Measurements from ENCODE around the gene FRMD8. TPM values are rescaled to one million over a fixed set of nuclear protein-coding genes. Genes with fewer than 3 reads are reported as not detected.
"Not testable (repeated sequence)": the region's sequence is repeated elsewhere in the genome, so short reads cannot be mapped to it uniquely, and the experiment has no call there.

FRMD8 gene
- total and polyA plus RNA-seq, 4 experiments from 2014 or later: 44.1 to 71.2 (median 62.3) TPM

DNA sequence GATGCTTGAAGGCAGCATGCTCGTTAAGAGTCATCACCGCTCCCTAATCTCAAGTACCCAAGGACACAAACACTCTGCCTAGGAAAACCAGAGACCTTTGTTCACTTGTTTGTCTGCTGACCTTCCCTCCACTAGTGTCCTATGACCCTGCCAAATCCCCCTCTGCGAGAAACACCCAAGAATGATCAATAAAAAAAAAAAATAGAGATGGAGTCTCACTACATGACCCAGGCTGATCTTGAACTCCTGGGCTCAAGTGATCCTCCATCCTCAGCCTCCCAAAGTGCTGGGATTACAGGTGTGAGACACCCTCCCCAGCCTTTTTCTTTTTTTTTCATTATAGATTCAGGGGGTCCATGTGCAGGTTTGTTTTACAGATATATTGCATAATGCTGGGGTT, 65.8 kb downstream of the FRMD8 start:
- H3K4me3 Mint-ChIP-seq; H3K27me3 Mint-ChIP-seq; H3K9me3 Mint-ChIP-seq; H3K27ac Mint-ChIP-seq; DNase-seq; H3K27me3 ChIP-seq (ENCODE audit: insufficient read depth, low read length); H3K36me3 Mint-ChIP-seq; H3K36me3 ChIP-seq (ENCODE audit: insufficient read depth, low read length); H3K9me3 ChIP-seq (ENCODE audit: control insufficient read depth in 1 of 2, low read length in 2 of 2); H3K4me3 ChIP-seq (ENCODE audit: low read length in 2 of 2); H3K27ac ChIP-seq (ENCODE audit: low read depth, low read length); CTCF ChIA-PET (ENCODE audit: partially characterized antibody); intact Hi-C loops (cut with micrococcal nuclease): not testable (repeated sequence)
- POLR2A ChIA-PET (ENCODE audit: partially characterized antibody): interaction anchor here (1.0 to 1.1 kb wide), 3 partner anchors 28 to 65 kb away, joined by 3 read pairs; partner anchors contain the start of gene FRMD8
- peaks cover 12% of the 10 kb centered on the region for H3K4me1 ChIP-seq (ENCODE audit: insufficient read depth, low read length)
- peaks cover 13 to 34% (median 16%) of the 10 kb centered on the region in 4 donors for H3K4me1 Mint-ChIP-seq

DNA sequence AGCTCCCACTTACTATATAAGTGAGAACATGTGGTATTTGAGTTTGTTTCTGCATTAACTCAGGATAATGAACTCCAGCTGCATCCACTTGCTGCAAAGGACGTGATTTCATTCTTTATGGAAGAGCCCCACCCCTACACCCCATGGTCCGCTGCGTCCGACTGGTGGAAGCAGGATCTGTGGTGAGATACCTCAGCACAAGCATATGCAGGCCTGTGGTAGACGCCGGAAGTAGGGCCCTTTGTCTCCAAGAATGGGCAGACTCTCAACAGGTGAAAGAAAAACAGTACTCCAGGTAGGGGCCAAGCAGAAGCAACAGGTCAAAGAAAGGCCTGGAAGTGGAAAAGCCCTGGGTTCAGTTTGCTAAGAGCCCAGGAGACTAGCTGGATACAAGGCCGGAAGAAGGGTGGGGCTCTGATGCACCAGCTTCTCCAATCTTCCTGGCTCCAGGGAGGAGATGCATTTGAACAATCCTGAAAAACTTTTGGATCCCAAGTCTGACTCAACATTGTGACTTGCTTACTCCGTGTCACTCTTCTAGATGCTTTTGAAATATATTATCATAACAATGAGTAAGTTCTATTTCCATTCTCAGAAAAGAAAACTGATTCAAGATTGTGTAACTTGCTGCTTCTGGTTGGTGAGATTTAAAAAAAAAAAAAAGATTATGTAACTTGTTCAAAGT, 66.5 kb downstream of the FRMD8 start:
- no peaks in the 10 kb centered on the region for H3K27me3 Mint-ChIP-seq
- H3K4me1 Mint-ChIP-seq: peaks cover 13 to 34% (median 16%) of the 10 kb centered on the region in 4 donors
- DNase-seq: no peak
- Histone ChIP-seq H3K27ac (ENCODE audit: low read depth, low read length) (no peak overlapping the region), H3K27me3 (ENCODE audit: insufficient read depth, low read length) (no peaks in the 10 kb centered on the region), H3K4me3 (ENCODE audit: low read length in 2 of 2) (no peak overlapping the region), H3K36me3 (ENCODE audit: insufficient read depth, low read length) (no peaks in the 10 kb centered on the region), H3K4me1 (ENCODE audit: insufficient read depth, low read length) (peaks cover 12% of the 10 kb centered on the region), H3K9me3 (ENCODE audit: control insufficient read depth in 1 of 2, low read length in 2 of 2) (no peaks in the 10 kb centered on the region)
- H3K36me3 Mint-ChIP-seq: no peaks in the 10 kb centered on the region
- CTCF ChIA-PET (ENCODE audit: partially characterized antibody): no interaction called here
- peaks cover 0 to 2% (median 0%) of the 10 kb centered on the region in 8 donors for H3K9me3 Mint-ChIP-seq
- H3K4me3 Mint-ChIP-seq: peak overlapping the region in 1 of 8 donors; percentile 40
- H3K27ac Mint-ChIP-seq: peak overlapping the region in 5 of 7 donors; percentile 15 to 52 (median 41)
- intact Hi-C loops (cut with micrococcal nuclease): no loop called here
- POLR2A ChIA-PET (ENCODE audit: partially characterized antibody): interaction anchor here (1.0 to 1.1 kb wide), 3 partner anchors 29 to 66 kb away, joined by 3 read pairs; partner anchors contain the start of gene FRMD8

DNA sequence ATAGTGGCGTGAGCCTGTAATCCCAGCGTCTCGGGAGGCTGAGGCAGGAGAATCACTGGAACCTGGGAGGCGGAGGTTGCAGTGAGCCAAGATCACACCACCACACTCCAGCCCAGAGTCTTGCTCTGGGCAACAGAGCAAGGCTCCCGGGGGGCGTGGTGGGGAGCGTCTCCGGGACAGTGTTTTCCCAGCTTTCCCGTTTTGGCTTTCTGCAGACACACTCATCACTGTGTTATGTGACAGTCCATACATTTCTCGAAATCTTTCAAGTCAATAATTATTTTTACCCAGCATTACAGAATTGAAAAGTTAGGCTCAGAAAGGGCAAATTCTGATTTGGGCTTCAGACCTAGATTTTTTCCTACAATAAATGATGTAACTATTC, 67.9 kb downstream of the FRMD8 start:
- peaks cover 13 to 34% (median 16%) of the 10 kb centered on the region in 4 donors for H3K4me1 Mint-ChIP-seq
- DNase-seq: no peak
- peak overlapping the region; percentile 85 to 91 (median 88) for H3K4me3 Mint-ChIP-seq
- Histone ChIP-seq H3K4me1 (ENCODE audit: insufficient read depth, low read length) (peaks cover 12% of the 10 kb centered on the region), H3K4me3 (ENCODE audit: low read length in 2 of 2) (peak overlapping the region in 1 of 2 donors; percentile 78), H3K36me3 (ENCODE audit: insufficient read depth, low read length) (no peaks in the 10 kb centered on the region), H3K27me3 (ENCODE audit: insufficient read depth, low read length) (no peaks in the 10 kb centered on the region), H3K27ac (ENCODE audit: low read depth, low read length) (peak overlapping the region; percentile 64), H3K9me3 (ENCODE audit: control insufficient read depth in 1 of 2, low read length in 2 of 2) (no peaks in the 10 kb centered on the region)
- peaks cover 0 to 2% (median 0%) of the 10 kb centered on the region in 8 donors for H3K9me3 Mint-ChIP-seq
- ChIA-PET POLR2A (ENCODE audit: partially characterized antibody) (interaction anchor here (1.2 to 3.0 kb wide), 3 partner anchors 10 to 51 kb away, joined by 3 to 22 read pairs (median 12); partner anchors contain the start of gene MALAT1), CTCF (ENCODE audit: partially characterized antibody) (no interaction called here)
- intact Hi-C loops (cut with micrococcal nuclease): loop anchor here (2.0 kb wide), 1 partner anchor 18 kb away; no protein-coding TSS in a partner anchor
- no peaks in the 10 kb centered on the region for H3K27me3 Mint-ChIP-seq
- no peaks in the 10 kb centered on the region for H3K36me3 Mint-ChIP-seq
- H3K27ac Mint-ChIP-seq: peak overlapping the region; percentile 29 to 97 (median 86)

DNA sequence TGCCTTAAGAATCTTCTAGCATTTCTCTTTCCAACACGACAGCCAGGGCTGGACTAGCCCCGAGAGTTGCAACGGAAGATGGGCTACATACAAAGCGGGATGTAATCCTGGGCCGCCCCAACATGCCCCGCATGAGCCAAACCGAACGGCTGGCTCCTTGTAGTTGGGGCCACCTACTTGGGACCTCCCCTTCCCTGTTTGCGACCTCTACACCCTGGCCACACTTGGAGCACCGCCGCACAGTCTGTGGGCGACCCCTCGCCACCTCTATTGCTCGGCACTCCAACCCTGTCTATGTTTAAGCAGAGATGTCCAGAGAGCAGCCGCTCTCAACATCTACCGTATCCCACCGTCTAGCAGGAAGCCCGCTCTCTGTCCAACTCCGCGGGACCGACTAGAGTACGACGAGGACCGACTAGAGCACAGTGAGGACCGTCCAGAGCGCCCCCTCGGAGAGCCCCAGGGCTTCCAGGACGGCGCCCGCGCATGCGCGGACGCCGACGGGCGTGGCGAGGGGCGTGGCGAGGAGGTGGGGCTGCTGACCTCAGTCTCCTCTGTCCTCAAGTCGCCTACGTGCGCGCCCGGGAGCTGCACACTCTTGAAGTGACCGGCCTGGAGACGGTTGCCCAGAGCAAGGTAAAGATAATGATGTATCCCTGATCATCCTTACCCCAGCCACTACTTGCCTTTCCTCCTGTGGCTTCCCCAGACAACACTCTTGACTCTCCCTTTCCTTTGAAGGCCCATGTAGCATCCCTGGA, 68.4 kb downstream of the FRMD8 start:
- Mint-ChIP-seq H3K27ac (peak overlapping the region; percentile 84 to 97 (median 89)), H3K4me3 (peak overlapping the region; percentile 85 to 91 (median 88)), H3K36me3 (no peaks in the 10 kb centered on the region), H3K9me3 (peaks cover 0 to under 1% (median 0%) of the 10 kb centered on the region in 8 donors), H3K4me1 (peaks cover 11 to 34% (median 16%) of the 10 kb centered on the region in 4 donors), H3K27me3 (no peaks in the 10 kb centered on the region)
- peak overlapping the region; percentile 78 to 84 for H3K4me3 ChIP-seq (ENCODE audit: low read length in 2 of 2)
- peak; percentile 55 to 76 (median 64) for DNase-seq
- H3K27me3 ChIP-seq (ENCODE audit: insufficient read depth, low read length): no peaks in the 10 kb centered on the region
- H3K27ac ChIP-seq (ENCODE audit: low read depth, low read length): peak overlapping the region; percentile 64
- peaks cover 12% of the 10 kb centered on the region for H3K4me1 ChIP-seq (ENCODE audit: insufficient read depth, low read length)
- intact Hi-C loops (cut with micrococcal nuclease): loop anchor here (2.0 kb wide), 1 partner anchor 18 kb away; no protein-coding TSS in a partner anchor
- no peaks in the 10 kb centered on the region for H3K36me3 ChIP-seq (ENCODE audit: insufficient read depth, low read length)
- POLR2A ChIA-PET (ENCODE audit: partially characterized antibody): interaction anchor here (0.6 to 3.0 kb wide), 9 partner anchors 8 to 118 kb away, joined by 3 to 22 read pairs (median 5); partner anchors contain the start of gene MALAT1
- H3K9me3 ChIP-seq (ENCODE audit: control insufficient read depth in 1 of 2, low read length in 2 of 2): no peaks in the 10 kb centered on the region
- CTCF ChIA-PET (ENCODE audit: partially characterized antibody): no interaction called here

DNA sequence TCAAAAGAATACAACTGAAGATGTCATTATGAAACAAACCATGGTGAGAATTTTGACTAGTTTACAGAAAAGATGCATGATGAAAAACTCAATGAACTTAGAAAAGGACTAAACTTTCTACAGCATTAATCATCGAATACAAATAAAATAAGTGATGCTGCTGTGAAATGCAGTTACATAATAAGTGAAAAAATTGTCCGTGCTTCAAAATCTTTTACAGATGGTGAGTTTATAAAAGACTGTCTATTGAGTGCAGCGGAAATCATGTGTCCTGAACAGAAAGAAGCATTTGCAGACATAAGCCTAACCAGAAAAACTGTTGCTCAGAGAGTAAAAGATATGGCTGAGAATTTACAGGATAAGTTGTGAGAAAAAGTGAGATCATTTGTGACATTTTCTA, 70.0 kb downstream of the FRMD8 start:
- no peaks in the 10 kb centered on the region for H3K27me3 ChIP-seq (ENCODE audit: insufficient read depth, low read length)
- no peaks in the 10 kb centered on the region for H3K36me3 Mint-ChIP-seq
- intact Hi-C loops (cut with micrococcal nuclease): no loop called here
- H3K27ac ChIP-seq (ENCODE audit: low read depth, low read length): no peak overlapping the region
- no peaks in the 10 kb centered on the region for H3K9me3 Mint-ChIP-seq
- H3K27me3 Mint-ChIP-seq: no peaks in the 10 kb centered on the region
- ChIA-PET CTCF (ENCODE audit: partially characterized antibody) (no interaction called here), POLR2A (ENCODE audit: partially characterized antibody) (interaction anchor here (1.9 to 25.8 kb wide), 3 partner anchors 37 to 44 kb away, joined by 11 to 1536 read pairs (median 22); partner anchors contain the start of gene MALAT1)
- H3K4me1 ChIP-seq (ENCODE audit: insufficient read depth, low read length): peaks cover 12% of the 10 kb centered on the region
- H3K4me1 Mint-ChIP-seq: peaks cover 11 to 34% (median 16%) of the 10 kb centered on the region in 4 donors
- no peaks in the 10 kb centered on the region for H3K9me3 ChIP-seq (ENCODE audit: control insufficient read depth in 1 of 2, low read length in 2 of 2)
- H3K27ac Mint-ChIP-seq: peak overlapping the region in 4 of 7 donors; percentile 10 to 55 (median 42)
- no peak for DNase-seq
- peak overlapping the region in 6 of 8 donors; percentile 22 to 69 (median 50) for H3K4me3 Mint-ChIP-seq
- H3K36me3 ChIP-seq (ENCODE audit: insufficient read depth, low read length): no peaks in the 10 kb centered on the region
- no peak overlapping the region for H3K4me3 ChIP-seq (ENCODE audit: low read length in 2 of 2)

DNA sequence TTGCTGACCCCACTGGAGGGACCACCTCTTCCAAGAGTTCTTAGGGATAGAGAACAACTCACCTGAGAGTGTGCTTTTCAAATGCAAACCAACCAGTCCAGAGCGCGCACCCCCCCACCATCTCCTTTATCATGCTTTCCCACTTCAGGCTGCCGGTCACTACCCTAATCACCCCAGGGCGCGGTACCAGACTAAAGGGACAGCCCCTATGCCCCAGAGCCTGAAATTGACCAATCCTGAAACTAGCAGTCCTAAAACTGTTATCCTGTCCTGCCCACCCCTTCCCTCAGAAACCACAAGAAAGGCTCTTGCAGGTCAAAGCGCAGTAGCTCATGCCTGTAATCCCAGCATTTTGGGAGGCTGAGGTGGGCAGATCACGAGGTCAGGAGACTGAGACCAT, 73.1 kb downstream of the FRMD8 start:
- intact Hi-C loops (cut with micrococcal nuclease): no loop called here
- CTCF ChIA-PET (ENCODE audit: partially characterized antibody): interaction anchor here (1.1 to 1.5 kb wide), 2 partner anchors 12 to 40 kb away, joined by 3 to 4 read pairs; no protein-coding TSS in a partner anchor
- POLR2A ChIA-PET (ENCODE audit: partially characterized antibody): interaction anchor here (0.7 to 25.8 kb wide), 4 partner anchors 17 to 41 kb away, joined by 3 to 1536 read pairs (median 342); partner anchors contain the start of genes MALAT1 and NEAT1
- H3K4me1 ChIP-seq (ENCODE audit: insufficient read depth, low read length): peaks cover 11% of the 10 kb centered on the region
- no peak for DNase-seq
- Mint-ChIP-seq H3K4me1 (peaks cover 11 to 19% (median 14%) of the 10 kb centered on the region in 4 donors), H3K9me3 (no peaks in the 10 kb centered on the region), H3K4me3 (no peak overlapping the region), H3K27me3 (no peaks in the 10 kb centered on the region), H3K36me3 (no peaks in the 10 kb centered on the region), H3K27ac (no peak overlapping the region)
- no peak overlapping the region for H3K27ac ChIP-seq (ENCODE audit: low read depth, low read length)
- H3K36me3 ChIP-seq (ENCODE audit: insufficient read depth, low read length): no peaks in the 10 kb centered on the region
- no peak overlapping the region for H3K4me3 ChIP-seq (ENCODE audit: low read length in 2 of 2)
- no peaks in the 10 kb centered on the region for H3K9me3 ChIP-seq (ENCODE audit: control insufficient read depth in 1 of 2, low read length in 2 of 2)
- H3K27me3 ChIP-seq (ENCODE audit: insufficient read depth, low read length): no peaks in the 10 kb centered on the region
